Inflammatory macrophage treated with lipopolysaccharide for 4 hours (primary cell): ENCODE data around the gene PLIN3.
A peak's percentile ranks its signal among the peaks of the same experiment; 100 is the strongest.
"Not testable (repeated sequence)": the region's sequence is repeated elsewhere in the genome, so short reads cannot be mapped to it uniquely, and the experiment has no call there.

Experiments
- DNase-seq: peaks from one replicate; pipeline ENCODE4 v3.0.0-alpha.2; 2020

PLIN3 gene

DNA sequence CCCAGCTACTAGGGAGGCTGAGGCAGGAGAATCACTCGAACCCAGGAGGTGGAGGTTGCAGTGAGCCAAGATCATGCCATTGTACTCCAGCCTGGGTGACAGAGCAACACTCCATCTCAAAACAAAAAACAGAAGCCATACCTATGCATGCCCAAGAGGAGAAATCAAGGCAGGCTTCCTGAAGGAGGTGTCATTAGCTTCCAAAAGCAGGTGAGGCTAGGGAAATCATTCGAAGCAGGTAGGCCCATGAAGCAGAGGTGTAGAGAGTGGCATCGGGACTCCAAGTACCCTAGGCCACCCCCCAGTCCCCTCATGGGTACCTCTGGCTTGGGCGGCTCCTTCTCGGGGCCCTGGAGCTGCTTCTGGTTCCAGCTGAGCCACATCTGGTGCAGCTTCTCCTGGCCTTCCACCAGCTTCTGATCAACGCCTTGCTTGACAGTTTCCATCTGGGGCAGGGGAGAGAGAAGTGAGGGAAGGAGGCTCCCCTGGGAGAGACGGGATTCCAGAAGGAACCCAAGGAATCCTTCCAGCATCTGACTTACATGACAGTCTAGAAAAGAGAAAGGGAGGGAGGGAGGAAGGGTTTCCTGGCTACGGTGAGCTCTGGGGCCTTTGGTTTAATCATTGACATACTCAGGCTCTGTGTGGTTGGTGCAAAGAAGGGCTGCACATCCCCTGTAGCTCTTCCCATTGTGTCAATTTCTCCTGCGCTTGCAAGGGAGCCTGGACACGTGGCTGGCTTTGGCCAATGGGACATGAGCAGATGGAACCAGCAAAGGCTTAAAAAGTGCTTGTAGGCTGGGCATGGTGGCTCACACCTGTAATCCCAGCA, 22.9 kb downstream of the PLIN3 start:
- no peak for DNase-seq

DNA sequence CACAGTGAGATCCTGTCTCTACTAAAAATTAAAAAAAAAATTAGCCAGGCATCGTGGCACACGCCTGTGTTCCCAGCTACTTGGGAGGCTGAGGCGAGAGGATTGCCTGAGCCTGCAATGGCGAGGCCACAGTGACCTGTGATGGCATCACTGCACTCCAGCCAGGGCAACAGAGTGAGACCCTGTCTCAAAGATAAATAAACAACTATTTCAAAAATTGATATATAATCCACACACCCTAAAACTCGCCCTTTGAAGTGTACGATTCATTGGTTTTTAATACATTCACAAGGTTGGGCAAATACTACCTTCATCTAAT, 23.9 kb downstream of the PLIN3 start:
- DNase-seq, result no peak

DNA sequence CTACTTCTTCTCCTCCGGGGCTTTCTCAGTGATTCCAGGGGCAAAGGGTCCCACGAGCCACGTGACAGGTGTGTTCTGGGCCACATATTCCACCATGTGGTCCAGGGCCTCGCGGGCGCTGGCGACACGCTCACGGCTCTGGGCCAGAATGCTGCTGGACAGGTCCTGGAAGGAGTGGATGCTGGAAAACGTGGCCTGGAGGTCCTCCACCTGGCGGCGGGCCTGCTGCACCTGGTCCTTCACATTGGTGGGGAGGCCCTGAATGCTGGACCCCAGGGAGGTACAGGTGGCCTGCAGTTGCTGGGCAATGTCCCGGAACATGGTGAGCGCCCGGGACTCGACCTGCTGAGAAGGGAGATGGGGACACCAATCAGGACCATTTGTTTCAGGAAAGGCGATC, 28.3 kb downstream of the PLIN3 start:
- DNase-seq, result no peak

DNA sequence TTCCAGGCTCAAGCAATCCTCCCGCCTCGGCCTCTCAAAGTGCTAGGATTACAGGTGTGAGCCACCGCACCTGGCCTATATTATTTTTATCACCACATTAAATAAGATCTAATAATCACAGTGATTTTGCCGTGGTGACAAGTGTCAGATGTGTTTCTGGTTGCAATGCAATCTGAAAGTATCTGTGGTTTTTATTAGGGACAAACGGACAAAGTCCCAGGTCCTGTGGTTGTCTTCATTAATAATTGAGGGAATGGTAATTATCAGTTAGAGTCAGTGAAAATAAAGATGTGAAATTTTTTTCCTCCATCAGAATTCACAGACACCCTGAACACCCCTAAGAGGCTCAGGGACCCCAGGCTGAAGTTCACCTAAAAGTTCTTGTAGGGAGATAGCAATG, 34.7 kb downstream of the PLIN3 start:
- DNase-seq, result no peak

DNA sequence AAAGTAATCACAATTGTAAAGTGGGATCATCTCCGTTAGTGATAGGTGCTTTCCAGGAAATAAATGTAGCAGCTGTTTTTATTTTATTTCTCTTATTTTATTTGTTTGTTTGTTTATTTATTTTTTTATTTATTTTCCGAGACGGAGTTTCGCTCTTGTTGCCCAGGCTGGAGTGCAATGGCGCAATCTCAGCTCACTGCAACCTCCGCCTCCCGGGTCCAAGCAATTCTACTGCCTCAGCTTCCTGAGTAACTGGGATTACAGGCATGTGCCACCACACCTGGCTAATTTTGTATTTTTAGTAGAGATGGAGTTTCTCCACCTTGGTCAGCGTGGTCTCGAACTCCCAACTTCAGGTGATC, 35.5 kb downstream of the PLIN3 start:
- DNase-seq, result not testable (repeated sequence)

DNA sequence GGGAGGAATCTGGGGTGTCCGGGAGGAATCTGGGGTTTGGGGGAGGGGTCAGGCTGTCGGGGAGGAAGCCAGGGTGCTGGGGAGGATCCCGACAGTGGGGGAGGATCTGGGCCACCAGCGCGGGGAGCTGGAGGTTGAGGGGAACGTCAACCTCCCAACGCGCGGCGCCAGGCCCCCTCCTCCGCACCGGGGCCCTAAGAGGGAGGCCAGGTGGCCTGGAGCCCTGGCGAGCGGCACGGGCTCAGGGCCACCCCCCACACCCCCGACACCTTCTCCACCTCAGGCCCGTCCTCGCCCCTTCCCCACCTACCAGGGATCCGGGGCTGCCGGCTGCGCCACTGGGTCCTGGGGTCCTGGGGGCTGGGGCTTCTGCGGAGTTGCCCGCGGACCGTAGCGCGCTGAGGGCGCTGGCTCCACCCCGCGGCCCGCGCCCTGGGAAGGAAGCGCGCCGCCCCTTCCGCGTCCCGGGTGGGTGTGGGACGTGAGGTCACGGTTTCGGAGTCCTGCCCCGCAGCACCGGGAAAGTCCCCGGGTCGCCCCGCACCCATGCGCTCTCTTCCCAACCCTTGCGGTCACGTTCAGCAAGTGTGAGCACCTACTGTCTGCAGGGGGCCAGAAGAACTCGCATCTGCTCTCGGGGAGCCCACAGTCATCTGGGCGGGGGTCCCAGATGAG, 36.0 kb downstream of the PLIN3 start, which contains the start of gene TICAM1:
TICAM1 (minus strand) TSS at position 409 of the 675 bp plus-strand sequence. CDS start 13,335 bp downstream, outside the sequence.
- peak; percentile 93 for DNase-seq

DNA sequence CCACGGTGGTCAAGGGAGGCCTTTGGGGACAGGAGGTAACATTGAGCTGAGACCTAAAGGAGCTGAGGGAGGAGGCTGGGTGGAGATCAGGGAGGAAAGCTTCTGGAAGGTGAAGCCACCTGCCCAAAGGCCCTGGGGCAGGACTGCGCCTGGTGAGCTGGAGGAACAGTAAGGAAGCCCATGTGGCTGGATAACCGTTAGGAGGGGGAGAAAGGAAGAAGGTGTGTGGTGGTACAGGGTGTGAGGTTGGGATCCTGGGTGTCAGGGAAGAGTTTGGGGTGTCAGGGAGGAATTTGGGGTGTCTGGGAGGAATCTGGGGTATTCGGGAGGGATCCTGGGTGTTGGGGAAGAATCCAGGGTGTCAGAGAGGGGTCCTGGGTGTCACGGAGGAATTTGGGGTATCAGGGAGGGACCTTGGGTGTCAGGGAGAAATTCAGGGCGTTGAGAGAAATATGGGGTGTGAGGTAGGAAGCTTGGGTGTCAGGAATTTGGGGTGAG, 36.6 kb downstream of the PLIN3 start:
- no peak for DNase-seq

DNA sequence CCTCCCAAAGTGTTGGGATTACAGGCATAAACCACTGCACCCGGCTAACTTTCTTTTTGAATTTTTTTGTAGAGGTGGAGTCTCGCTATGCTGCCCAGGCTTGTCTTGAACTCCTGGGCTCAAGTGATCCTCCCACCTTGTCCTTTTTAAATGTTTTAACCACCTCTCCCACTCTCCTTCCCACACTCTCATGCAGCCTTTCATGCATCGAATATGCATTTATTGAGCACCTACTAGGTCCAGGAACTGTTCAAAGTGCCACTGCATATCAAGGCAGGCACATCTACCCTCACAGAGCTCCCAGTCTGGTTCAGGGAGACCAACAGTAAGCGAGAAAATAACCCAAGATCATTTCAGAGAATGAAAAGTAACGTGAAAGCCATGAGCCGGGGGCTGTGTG, 37.1 kb downstream of the PLIN3 start:
- DNase-seq, result no peak

DNA sequence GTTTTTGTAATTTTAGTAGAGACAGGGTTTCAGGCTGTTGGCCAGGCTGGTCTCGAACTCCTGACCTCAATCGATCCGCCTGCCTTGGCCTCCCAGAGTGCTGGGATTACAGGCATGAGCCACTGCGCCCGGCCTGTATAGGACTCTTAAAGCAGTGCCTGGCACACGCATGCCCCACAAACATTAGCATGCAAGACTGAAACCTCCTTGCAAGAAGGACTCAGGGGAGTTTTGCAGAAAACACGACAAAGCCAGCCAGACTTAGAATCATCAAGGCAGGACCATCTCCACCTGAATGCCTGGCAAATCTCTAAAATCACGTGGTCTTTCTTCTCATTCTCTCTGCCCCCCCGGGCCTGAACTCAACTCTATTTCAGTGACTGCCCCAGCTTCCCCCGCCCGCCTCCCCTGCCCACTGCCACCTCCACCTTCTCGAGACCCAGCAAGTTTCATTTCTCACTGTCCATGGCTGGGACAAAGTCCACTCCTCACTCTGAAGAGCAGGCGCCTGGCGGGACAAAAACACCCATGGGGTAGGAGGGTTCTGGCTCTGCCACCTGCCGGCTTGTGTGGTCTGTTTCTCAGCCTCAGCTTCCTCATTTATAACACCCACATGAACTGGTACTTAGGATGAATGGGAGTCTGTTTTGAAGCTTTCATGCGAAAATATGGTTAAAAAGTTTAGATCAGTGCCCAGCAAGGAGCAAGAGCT, 38.3 kb downstream of the PLIN3 start:
- DNase-seq, result peak; percentile 55

DNA sequence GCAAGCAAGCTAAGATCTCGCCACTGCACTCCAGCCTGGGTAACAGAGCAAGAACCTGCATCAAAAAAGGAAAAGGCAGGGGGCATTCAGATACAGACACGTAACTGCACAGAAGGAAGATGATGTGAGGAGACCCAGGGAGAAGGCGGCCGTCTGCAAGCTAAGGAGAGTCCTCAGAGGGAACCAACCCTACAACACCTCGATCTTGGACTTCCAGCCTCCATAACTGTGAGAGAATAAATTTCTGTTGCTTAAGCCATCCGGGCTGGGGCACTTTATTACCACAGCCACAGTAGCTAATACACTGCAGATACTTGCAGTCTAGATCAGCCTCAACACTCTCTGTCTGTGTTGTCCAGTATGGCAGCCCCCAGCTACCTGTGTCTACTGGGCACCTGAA, 43.9 kb downstream of the PLIN3 start:
- no peak for DNase-seq

DNA sequence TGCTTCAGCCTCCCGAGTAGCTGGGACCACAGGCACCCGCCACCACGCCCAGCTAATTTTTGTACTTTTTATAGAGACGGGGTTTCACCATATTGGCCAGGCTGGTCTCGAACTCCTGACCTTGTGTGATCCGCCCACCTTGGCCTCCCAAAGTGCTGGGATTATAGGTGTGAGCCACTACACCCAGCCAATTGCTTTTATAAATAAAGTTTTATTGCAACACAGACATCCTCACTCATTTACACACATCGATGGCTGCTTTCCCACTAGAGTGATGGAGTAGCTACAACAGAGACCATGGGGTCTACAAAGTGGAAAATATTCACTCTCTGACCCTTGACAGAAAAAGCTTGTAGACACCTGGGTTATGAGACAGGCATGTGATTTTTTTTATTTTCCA, 45.1 kb downstream of the PLIN3 start:
- not testable (repeated sequence) for DNase-seq

DNA sequence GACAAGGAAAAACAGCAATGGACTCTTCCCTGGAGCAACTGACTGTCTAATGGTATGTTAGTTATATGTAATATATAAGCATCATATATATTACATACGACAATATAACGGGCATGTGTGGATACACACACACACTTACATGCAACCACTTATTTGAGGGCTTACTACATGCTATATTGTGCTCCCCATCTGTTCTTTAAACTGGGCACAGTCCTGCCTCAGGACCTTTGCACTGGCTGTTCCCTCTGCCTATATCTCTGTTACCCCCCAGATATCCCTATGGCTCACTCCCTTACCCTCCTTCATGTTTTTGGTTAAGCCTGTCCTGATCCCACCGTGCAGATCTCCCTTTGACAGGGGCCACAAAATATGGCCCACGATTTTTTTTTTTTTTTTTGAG, 46.2 kb downstream of the PLIN3 start:
- DNase-seq, result no peak

DNA sequence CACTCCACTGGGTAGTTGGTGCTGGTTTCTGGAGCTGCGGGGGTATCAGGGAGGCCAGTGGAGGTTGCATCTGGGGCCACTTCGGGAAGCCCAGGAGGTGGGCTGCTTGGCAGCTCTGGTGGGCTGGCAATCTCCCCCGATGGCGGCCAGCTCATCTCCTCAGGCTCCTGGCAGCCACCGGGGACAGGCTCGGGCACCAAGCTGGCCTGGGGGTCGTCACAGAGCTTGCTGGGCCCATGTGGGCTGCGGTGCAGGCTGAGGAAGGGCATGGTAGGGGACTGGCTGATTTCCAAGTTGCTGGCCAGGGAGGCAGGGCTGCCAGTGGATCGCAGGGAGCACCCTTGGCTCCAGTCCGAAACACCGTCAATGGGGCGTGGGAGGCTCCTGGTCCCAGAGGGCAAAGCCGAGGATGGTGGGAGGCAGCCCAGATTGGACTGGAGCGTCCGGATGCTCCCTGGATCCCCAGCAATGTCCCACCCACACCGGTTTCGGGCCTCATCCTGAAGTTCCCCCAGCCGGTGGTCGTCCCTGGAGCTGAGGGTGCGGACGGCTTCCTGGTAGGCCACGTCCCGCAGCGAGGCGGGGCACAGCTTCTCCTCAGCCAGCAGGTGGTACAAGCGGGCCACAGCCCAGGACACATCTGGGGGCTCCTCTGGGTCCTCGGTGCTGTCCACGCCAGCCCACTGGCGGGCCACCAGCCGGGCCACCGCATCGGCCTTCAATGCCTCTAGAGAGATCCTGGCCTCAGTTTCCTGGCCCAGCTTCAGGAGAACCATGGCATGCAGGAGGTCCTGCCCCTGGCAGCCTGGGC, 49.8 kb downstream of the PLIN3 start:
- no peak for DNase-seq

DNA sequence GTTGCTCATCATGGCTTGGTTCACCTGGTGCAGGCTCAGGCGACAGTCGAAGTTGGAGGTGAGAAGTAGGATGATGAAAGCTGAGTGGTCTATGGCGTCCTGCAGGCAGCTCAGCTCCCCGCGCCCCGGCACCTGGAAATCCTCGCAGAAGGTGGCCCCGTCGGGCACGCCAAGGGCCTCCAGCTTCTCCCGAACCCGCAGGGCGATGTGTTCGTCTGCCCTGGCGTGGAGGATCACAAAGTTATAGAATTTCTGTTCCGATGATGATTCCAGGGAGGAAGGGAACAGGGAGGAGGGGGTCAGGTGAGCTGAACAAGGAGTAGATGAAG, 50.6 kb downstream of the PLIN3 start:
- no peak for DNase-seq

DNA sequence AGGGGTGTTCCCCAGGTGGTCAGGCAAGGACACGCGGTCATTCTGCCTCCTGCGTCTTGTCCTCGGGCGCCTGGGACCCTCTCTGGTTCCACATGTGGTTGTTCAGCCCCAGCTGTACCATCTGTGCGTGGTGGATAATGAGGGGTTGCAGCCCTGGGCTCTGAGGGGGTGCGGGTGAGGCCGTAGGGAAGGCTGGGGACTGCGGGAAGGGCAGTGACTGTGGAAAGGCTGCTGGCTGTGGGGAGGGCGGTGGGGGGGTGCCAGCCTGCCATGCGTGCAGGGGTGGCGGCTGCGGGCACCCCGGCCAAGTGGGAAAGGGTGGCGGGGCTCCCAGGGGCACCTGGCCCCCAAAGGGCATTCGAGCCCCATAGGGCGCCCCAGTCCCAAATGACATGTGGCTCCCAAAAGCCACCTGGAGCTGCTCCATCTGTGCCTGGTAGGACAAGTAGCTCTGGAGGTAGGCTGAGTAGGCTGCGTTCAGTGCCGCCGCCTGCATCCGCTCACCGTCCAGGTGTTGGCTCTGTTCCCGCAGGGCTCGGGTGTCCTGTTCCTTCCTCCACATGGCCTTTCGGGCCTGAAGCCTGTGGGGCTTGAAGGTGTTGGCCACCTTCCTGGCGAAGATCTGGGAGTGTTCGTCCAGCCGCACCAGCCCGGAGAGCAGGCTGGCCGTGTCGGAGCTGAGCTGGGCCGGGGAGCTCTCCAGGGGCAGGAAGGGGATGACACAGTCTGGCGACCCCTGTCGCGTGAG, 51.1 kb downstream of the PLIN3 start:
- no peak for DNase-seq

DNA sequence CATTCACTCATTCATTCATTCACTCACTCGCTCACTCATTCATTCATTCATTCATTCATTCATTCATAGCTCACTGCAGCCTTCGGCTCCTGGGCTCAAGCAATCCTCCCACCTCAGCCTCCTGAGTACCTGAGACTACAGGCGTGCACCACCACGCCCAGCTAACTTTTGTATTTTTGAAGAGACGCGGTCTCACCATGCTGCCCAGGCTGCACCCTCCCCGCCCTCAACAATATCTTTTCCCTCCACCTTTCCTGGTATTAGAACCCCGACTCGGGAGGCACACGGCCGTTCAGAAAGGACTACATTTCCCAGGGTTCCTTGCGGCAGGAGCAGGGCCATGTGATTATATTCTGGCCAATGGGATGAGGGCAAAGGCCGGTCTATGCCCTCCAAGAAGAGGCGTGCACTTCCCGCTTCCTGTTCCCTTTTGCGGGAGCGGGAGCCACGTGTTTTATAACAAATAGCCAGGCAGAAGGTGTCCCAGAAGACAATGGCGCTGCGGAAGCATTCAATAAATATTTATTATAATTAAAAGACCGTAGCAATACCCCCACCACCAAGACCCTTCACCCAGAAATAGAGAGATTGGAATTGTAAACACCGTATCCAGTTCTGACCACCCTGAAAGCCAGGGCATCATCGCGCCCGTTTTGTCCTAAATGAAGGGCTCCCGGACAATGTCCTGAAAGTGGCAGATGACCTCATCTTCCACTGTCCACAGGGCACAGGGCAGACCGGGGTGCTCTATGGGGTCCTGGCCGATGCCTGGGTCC, 51.9 kb downstream of the PLIN3 start:
- peak; percentile 91 for DNase-seq

DNA sequence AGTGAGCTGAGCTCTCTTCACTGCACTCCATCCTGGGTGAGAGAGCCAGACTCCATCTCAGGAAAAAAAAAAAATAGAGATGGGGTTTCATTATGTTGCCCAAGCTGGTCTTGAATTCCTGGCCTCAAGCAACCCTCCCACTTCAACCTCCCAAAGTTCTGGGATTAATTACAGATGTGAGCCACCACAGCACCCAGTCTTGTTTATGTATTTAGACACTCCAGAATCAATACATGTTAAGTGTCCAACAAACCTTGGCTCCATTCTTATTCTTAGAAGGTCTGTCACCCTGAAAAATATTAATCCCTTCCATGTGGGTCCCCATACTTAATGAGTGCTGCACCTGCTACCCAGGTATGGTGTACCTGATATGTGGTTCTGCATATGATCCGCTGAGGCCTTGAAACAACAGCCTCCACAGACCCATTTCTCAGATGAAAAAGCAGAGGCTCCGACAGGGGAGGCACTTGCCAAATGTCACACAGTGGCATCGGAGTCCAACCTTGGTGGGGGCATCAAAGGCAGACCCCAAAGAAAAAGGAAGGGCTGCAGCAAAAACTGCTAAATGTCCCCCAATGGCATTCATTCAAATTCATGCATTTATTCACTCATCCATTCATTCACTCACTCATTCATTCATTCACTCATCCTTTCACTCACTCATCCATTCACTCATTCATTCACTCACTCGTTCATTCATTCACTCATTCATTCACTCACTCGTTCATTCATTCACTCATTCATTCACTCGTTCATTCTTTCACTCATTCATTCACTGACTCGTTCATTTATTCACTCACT, 52.6 kb downstream of the PLIN3 start:
- DNase-seq, result no peak

DNA sequence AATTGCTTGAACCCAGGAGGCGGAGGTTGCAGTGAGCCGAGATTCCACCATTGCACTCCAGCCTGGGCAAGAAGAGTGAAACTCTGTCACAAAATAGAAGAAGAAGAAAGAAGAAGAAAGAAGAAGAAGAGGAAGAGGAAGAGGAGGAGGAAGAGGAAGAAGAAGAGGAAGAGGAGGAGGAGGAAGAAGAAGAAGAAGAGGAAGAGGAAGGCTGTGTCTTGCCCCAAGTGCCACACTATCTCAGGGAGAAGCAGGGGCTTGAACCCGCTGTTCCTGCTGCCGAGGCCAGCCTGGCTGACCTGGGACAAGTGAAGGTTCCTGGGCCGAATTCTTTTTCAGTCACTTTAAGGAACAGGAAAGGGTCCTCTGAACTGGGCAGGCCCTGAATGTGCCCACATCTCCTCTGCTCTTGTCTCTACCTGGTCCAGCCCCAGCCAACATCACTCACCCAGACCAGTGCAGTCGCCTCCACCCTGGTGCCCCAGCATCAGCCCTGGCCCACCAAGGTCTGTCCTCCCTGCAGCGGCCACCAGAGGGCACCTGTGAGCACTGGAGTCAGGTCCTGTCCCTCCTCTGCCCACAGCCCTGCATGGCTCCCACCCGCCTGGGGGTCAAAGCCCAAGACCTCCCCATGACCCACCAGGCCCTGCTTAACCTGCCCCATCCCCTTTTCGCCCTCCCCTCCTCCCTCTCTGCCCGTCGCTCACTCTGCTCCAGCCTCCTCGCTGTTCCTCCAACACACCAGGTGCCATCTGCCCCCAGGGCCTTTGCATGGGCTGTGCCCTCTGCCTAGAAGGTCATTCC, 55.9 kb downstream of the PLIN3 start:
- DNase-seq, result peak; percentile 73

DNA sequence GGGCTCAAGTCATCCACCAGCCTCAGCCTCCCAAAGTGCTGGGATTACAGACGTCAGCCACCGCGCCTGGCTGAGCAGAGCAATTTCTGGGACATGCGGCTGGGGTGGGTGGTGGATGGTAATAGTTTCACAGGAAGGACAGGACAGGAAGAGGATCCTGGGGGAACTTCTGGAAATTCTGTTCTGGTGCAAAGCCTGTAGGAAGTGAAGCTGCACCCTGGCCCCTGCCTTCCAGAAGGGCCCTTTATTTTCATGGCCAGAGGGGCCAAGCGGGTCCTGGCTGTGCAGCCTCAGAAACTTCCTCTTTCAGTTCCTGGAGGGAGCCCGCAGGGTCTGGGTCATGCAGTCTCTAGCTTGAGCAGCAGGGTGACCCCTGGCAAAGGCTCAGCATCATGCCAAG, 60.3 kb downstream of the PLIN3 start:
- DNase-seq, result peak; percentile 94

DNA sequence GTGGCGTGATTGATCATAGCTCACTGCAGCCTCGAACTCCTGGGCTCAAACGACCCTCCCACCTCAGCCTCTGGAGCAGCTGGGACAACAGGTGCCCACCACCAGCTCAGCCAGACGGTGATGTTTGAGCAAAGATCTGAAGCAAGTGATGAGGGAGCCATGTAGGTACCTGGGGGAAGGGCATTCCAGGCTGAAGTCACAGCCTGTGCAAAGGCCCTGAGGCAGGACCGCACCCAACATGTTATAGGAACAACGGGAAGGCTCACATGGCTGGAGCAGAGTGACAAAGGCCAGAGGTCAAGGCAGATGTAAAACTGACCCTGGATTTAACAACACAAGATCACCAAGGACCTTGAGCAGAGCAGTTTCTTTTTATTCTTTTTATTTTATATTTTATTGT, 61.1 kb downstream of the PLIN3 start:
- DNase-seq, result no peak
